ENCODE data around the gene HMG20B.
"Not testable (repeated sequence)": the region's sequence is repeated elsewhere in the genome, so short reads cannot be mapped to it uniquely, and the experiment has no call there.

Gene HMG20B
- total RNA-seq: 31.8 to 43.3 reads per million in 2 experiments

DNA sequence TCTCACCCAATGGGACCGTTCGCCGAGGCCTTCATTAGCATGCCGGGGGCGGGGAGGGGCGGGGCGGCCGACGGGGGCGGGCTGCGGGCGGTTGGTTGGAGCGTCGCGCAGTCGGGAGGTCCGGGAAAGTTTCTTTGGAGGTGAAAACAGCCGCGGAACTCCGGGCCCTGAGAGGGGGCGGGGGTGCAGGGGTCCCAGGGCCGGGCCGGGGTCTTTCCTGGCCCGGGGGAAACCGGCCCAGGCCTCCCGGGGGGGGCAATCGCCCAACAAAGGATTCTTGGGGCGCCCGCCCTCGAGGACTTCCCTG is at the start of gene HMG20B:
TSS of gene HMG20B (plus strand) at position 90 of the 307 bp plus-strand sequence. CDS start 366 bp downstream, outside the sequence.
- DNase-seq (ENCODE audit: low read depth): no peak

DNA sequence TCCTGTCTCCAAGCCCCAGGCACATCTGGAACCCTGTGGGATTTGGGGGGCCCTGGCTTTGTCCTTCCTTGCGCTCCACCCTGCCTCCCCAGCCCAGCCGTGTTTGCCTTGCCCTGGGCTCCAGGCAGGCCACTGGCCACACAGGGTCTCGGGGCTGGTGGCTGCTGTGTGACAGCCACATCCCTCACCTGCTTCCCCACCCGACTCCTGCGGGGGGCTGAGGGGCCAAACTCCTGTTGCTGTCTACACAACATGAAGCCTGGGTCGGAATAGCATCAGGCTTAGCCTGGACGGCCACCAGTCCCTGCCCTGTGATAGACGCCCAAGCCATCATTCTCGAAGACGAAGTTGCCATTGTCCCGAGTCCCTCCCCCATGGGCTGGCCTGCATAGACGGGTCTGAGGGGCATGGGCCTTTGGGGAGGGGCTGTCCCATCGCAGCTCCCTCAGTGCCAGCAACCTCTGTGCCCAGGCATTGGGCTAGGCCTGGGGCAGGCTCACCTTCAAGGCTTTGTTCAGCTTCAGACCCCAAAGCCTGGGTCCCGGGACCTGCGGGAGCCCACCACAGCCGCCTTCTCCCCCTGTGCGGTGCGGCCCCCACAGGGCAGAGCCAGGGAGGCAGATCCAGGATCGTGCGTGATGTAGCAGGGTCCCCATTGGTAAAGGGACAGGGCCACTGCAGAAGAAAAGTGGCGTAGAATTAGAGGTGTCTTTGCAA is 49.2 kb upstream of the HMG20B start:
- no peak for DNase-seq (ENCODE audit: low read depth)

GRCh38 chr19:3524078-3524842 is 48.5 kb upstream of the HMG20B start:
- no peak for DNase-seq (ENCODE audit: low read depth)

- no peak for DNase-seq (ENCODE audit: low read depth)
Measured at GRCh38 chr19:3524904-3525451, 47.8 kb upstream of the HMG20B start.

DNA sequence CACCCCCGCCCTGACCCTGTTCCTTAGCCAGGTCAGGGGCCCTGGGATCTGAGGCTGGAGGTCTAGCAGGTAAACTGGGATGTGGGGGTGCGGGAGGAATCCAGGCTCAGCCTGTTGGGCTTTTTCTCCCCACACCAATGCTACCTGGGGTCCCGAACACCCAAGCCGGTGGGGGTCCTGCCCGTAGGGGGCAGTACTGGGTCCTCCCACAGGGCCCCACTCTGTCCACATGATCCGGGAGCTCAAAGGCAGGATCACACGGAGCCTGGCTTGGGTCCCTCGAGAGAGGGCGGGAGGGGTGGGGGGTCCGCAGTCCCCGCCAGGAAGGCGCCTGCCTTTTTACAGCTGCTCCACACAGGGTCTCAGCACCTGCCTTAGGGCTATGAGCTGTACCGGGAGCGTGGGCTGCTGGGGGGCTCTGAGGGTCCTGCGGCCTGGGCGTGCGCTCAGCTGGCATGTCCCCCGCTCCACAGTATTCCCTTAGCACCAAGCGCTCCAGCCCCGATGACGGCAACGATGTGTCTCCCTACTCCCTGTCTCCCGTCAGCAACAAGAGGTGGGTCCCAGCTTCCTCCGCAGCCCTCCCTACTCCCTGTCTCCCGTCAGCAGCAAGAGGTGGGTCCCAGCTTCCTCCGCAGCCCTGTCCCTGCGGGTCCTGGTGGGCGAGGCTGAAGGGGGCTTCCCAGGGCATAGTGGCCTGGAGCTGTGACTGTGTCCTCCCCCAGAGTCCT is 46.1 kb upstream of the HMG20B start:
- DNase-seq (ENCODE audit: low read depth): no peak

- no peak for DNase-seq (ENCODE audit: low read depth)
Measured at GRCh38 chr19:3527238-3527910, 45.4 kb upstream of the HMG20B start.

- DNase-seq (ENCODE audit: low read depth): no peak
Measured at GRCh38 chr19:3528080-3528479, 44.7 kb upstream of the HMG20B start.

GRCh38 chr19:3528539-3529211 is 44.1 kb upstream of the HMG20B start:
- DNase-seq (ENCODE audit: low read depth): no peak

DNA sequence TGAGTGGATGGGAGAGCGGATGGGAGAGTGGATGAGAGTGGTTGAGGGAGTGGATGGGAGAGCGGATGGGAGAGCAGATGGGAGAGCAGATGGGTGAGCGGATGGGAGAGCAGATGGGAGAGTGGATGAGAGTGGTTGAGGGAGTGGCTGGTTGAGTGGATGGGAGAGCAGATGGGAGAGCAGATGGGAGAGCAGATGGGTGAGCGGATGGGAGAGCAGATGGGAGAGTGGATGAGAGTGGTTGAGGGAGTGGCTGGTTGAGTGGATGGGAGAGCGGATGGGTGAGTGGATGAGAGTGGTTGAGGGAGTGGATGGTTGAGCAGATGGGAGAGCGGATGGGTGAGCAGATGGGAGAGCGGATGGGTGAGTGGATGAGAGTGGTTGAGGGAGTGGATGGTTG is 43.4 kb upstream of the HMG20B start:
- DNase-seq (ENCODE audit: low read depth): not testable (repeated sequence)

DNA sequence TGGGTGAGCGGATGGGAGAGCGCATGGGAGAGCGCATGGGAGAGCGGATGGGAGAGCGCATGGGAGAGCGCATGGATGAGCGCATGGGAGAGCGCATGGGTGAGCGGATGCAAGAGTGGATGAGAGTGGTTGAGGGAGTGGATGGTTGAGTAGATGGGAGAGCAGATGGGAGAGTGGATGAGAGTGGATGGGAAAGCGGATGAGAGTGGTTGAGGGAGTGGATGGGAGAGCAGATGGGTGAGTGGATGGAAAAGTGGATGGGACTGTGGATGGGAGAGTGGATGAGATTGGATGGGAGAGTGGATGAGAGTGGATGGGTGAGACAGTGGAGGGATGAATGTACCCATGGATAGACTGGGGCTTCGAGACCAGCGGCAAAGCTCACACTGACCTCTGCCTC is 42.4 kb upstream of the HMG20B start:
- no peak for DNase-seq (ENCODE audit: low read depth)

DNA sequence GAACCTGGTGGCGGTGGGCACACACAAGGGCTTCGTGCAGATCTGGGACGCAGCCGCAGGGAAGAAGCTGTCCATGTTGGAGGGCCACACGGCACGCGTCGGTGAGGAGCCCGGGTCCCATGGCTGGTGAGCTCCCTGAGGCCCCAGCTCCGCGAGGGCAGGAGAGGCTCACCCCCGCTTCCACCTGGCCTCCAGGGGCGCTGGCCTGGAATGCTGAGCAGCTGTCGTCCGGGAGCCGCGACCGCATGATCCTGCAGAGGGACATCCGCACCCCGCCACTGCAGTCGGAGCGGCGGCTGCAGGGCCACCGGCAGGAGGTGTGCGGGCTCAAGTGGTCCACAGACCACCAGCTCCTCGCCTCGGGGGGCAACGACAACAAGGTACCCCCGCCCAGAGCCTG is 41.0 kb upstream of the HMG20B start:
- no peak for DNase-seq (ENCODE audit: low read depth)

GRCh38 chr19:3532154-3532786 is 40.5 kb upstream of the HMG20B start:
- DNase-seq (ENCODE audit: low read depth): no peak

- DNase-seq (ENCODE audit: low read depth): no peak
Measured at GRCh38 chr19:3533033-3533432, 39.7 kb upstream of the HMG20B start.

DNA sequence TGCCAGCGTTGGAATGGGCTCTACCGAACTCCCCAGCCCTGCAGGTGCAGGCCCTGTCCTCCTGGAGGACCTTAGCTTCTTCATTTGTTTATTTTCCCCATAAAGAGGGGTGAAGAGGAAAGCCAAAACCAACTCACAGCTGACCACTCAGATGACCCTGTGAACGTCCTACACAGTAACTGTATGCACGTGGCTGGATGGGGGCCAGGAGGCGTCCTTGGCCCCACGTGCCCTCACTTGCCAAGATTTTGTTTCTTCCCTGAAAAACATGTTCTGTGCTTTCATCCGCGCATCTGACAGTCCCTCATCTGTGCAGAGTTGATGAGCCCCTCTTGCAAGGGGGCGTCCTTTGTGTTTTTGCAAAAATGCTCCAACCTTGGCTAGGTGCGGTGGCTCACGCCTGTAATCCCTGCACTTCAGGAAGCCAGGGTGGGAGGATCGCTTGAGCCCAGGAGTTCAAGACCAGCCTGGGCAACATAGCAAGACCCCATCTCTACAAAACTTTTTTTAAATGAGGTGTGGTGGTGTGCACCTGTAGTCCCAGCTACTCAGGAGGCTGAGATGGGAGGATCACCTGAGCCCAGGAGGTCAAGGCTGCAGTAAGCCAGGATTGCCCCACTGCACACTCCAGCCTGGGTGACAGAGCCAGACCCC is 39.1 kb upstream of the HMG20B start:
- DNase-seq (ENCODE audit: low read depth): no peak

- DNase-seq (ENCODE audit: low read depth): no peak
Measured at GRCh38 chr19:3534375-3535234, 38.1 kb upstream of the HMG20B start.

- DNase-seq (ENCODE audit: low read depth): no peak
Measured at GRCh38 chr19:3535235-3535535, 37.6 kb upstream of the HMG20B start.

DNA sequence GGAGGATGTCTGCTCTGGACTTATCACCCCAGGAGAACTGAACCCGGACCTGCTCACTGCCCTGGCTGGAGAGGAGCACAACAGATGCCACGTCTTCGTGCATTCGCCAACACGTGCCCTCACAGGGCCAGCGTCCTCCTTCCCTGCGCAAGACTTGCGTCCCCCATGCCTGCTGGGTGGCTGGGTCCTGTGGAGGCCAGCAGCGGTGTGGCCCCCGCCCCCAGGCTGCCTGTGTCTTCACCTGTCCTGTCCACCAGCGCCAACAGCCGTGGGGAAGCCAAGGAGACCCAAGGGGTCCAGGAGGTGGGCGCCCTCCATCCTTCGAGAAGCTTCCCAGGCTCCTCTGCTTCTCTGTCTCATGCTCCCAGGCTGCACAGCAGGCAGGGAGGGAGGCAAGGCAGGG is 37.2 kb upstream of the HMG20B start:
- DNase-seq (ENCODE audit: low read depth): no peak

DNA sequence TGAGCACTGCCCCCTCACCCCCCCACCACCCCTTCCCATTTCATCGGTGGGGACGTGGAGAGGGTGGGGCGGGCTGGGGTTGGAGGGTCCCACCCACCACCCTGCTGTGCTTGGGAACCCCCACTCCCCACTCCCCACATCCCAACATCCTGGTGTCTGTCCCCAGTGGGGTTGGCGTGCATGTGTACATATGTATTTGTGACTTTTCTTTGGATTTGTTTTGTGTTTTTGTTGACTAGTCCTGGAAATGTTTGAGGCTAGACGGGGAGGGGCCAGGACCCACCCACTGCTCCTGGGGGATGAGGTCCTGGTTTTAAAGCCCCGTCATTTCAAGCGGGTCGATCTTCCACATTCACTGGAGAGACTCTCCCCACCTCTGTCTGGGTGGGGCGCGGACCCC is 36.8 kb upstream of the HMG20B start:
- no peak for DNase-seq (ENCODE audit: low read depth)

DNA sequence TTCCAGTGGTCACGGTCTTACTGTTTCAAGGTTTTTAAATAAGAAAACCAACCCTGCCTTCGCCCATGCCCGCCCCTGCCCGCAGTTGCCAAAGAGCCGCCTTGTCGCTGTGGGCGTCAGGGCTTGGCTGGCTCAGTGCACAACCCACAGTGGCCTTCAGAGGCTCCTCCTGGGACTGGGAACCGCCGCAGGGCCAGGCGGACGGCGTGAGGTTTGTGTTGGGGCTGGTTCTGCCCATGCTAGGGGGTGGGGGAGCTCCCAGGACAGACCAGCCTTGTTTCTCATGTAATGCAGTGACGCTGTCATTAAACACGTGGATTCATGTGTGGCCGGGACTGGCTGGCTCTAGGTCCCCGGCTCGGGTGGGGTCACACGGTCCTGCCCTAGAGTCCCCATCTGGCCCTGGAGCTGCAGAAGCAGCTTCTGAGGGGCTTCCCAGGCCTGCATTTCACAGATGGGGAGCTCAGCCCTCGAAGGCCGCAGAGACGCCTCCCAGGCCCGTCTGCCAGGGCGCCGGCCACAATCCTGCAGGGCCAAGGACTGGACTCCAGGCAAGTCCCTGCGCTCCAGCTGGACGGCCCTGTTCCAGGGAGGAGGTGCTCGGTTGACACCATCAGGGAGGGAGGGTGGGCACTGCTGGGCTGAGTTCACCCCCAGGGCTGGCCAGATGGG is 36.2 kb upstream of the HMG20B start:
- DNase-seq (ENCODE audit: low read depth): no peak

Data from T follicular helper cell (primary cell).